ENCODE data around the gene HMGCL.
"Not testable (repeated sequence)": the region's sequence is repeated elsewhere in the genome, so short reads cannot be mapped to it uniquely, and the experiment has no call there.

Gene HMGCL

GRCh38 chr1:23851406-23851805 lies 26.2 kb upstream of the HMGCL start:
- not testable (repeated sequence) for H3K36me3 ChIP-seq (ENCODE audit: insufficient read depth, low read length); H3K4me1 ChIP-seq (ENCODE audit: insufficient read depth, low read length); H3K4me3 ChIP-seq (ENCODE audit: low read length); H3K9me3 ChIP-seq (ENCODE audit: insufficient read depth, low read depth, low read length); H3K27ac ChIP-seq (ENCODE audit: low read depth, low read length); H3K27me3 ChIP-seq (ENCODE audit: insufficient read depth, low read length); H3K9ac ChIP-seq (ENCODE audit: low read depth, low read length)

GRCh38 chr1:23848673-23849616 lies 23.7 kb upstream of the HMGCL start:
- no peaks in the 10 kb centered on the region for H3K4me1 ChIP-seq (ENCODE audit: insufficient read depth, low read length)

GRCh38 chr1:23847482-23848095 lies 22.4 kb upstream of the HMGCL start:
- H3K4me3 ChIP-seq (ENCODE audit: low read length); H3K36me3 ChIP-seq (ENCODE audit: insufficient read depth, low read length); H3K4me1 ChIP-seq (ENCODE audit: insufficient read depth, low read length); H3K27ac ChIP-seq (ENCODE audit: low read depth, low read length); H3K9me3 ChIP-seq (ENCODE audit: insufficient read depth, low read depth, low read length); H3K9ac ChIP-seq (ENCODE audit: low read depth, low read length); H3K27me3 ChIP-seq (ENCODE audit: insufficient read depth, low read length): not testable (repeated sequence)
- 94% methylated on average over 2 of the region's 2 CpGs for WGBS

More at GRCh38 chr1:23848673-23849616, 23.7 kb upstream of the HMGCL start:
- H3K36me3 ChIP-seq (ENCODE audit: insufficient read depth, low read length), result no peaks in the 10 kb centered on the region
- no peak overlapping the region for H3K9ac ChIP-seq (ENCODE audit: low read depth, low read length)
- H3K4me3 ChIP-seq (ENCODE audit: low read length), result no peak overlapping the region
- 89% methylated on average over 11 of the region's 12 CpGs for WGBS
- no peaks in the 10 kb centered on the region for H3K27me3 ChIP-seq (ENCODE audit: insufficient read depth, low read length)
- 0 out of 2 replicates have a peak, but pooled peaks cover 5% of the 10 kb centered on the region for H3K9me3 ChIP-seq (ENCODE audit: insufficient read depth, low read depth, low read length)
- no peak overlapping the region for H3K27ac ChIP-seq (ENCODE audit: low read depth, low read length)

- 100% methylated on average over 2 of the region's 2 CpGs for WGBS
- H3K27ac ChIP-seq (ENCODE audit: low read depth, low read length), result no peak overlapping the region
- peaks cover 3% of the 10 kb centered on the region; the same call in 1 of the 2 replicates for H3K27me3 ChIP-seq (ENCODE audit: insufficient read depth, low read length)
- no peak overlapping the region for H3K9ac ChIP-seq (ENCODE audit: low read depth, low read length)
- no peaks in the 10 kb centered on the region for H3K4me1 ChIP-seq (ENCODE audit: insufficient read depth, low read length)
- 0 out of 2 replicates have a peak, but pooled peaks cover 4% of the 10 kb centered on the region for H3K9me3 ChIP-seq (ENCODE audit: insufficient read depth, low read depth, low read length)
- H3K36me3 ChIP-seq (ENCODE audit: insufficient read depth, low read length), result no peaks in the 10 kb centered on the region
- H3K4me3 ChIP-seq (ENCODE audit: low read length), result no peak overlapping the region
These were observed 19.9 kb upstream of the HMGCL start for GRCh38 chr1:23845163-23845562.

GRCh38 chr1:23843644-23844043 lies 18.4 kb upstream of the HMGCL start:
- H3K4me1 ChIP-seq (ENCODE audit: insufficient read depth, low read length), result no peaks in the 10 kb centered on the region
- 83% methylated on average over 5 of the region's 5 CpGs for WGBS
- H3K9ac ChIP-seq (ENCODE audit: low read depth, low read length), result no peak overlapping the region
- no peak overlapping the region for H3K27ac ChIP-seq (ENCODE audit: low read depth, low read length)
- 0 out of 2 replicates have a peak, but pooled peaks cover 4% of the 10 kb centered on the region for H3K9me3 ChIP-seq (ENCODE audit: insufficient read depth, low read depth, low read length)
- H3K4me3 ChIP-seq (ENCODE audit: low read length), result no peak overlapping the region
- H3K36me3 ChIP-seq (ENCODE audit: insufficient read depth, low read length), result no peaks in the 10 kb centered on the region
- peaks cover 6% of the 10 kb centered on the region; the same call in 1 of the 2 replicates for H3K27me3 ChIP-seq (ENCODE audit: insufficient read depth, low read length)

- Histone ChIP-seq H3K27ac (ENCODE audit: low read depth, low read length) (no peak overlapping the region), H3K36me3 (ENCODE audit: insufficient read depth, low read length) (no peaks in the 10 kb centered on the region), H3K4me3 (ENCODE audit: low read length) (peak overlapping the region; percentile 56), H3K27me3 (ENCODE audit: insufficient read depth, low read length) (peaks cover 25% of the 10 kb centered on the region), H3K4me1 (ENCODE audit: insufficient read depth, low read length) (no peaks in the 10 kb centered on the region), H3K9me3 (ENCODE audit: insufficient read depth, low read depth, low read length) (no peaks in the 10 kb centered on the region), H3K9ac (ENCODE audit: low read depth, low read length) (no peak overlapping the region)
- WGBS, result 3% methylated on average over 10 of the region's 21 CpGs
These were observed 13.2 kb upstream of the HMGCL start for GRCh38 chr1:23838401-23838866.

- peak overlapping the region; percentile 56 for H3K4me3 ChIP-seq (ENCODE audit: low read length)
- no peak overlapping the region for H3K9ac ChIP-seq (ENCODE audit: low read depth, low read length)
- no peaks in the 10 kb centered on the region for H3K9me3 ChIP-seq (ENCODE audit: insufficient read depth, low read depth, low read length)
- 18% methylated on average over 13 of the region's 13 CpGs for WGBS
- no peak overlapping the region for H3K27ac ChIP-seq (ENCODE audit: low read depth, low read length)
- H3K36me3 ChIP-seq (ENCODE audit: insufficient read depth, low read length), result no peaks in the 10 kb centered on the region
- no peaks in the 10 kb centered on the region for H3K4me1 ChIP-seq (ENCODE audit: insufficient read depth, low read length)
- H3K27me3 ChIP-seq (ENCODE audit: insufficient read depth, low read length), result peaks cover 25% of the 10 kb centered on the region
These were observed 12.7 kb upstream of the HMGCL start for GRCh38 chr1:23837908-23838307.

GRCh38 chr1:23836037-23836436 lies 10.8 kb upstream of the HMGCL start:
- Histone ChIP-seq H3K4me3 (ENCODE audit: low read length) (no peak overlapping the region), H3K27ac (ENCODE audit: low read depth, low read length) (no peak overlapping the region), H3K4me1 (ENCODE audit: insufficient read depth, low read length) (no peaks in the 10 kb centered on the region), H3K9me3 (ENCODE audit: insufficient read depth, low read depth, low read length) (no peaks in the 10 kb centered on the region), H3K27me3 (ENCODE audit: insufficient read depth, low read length) (peaks cover 21% of the 10 kb centered on the region), H3K9ac (ENCODE audit: low read depth, low read length) (no peak overlapping the region), H3K36me3 (ENCODE audit: insufficient read depth, low read length) (no peaks in the 10 kb centered on the region)
- WGBS, result 88% methylated on average over 3 of the region's 3 CpGs

GRCh38 chr1:23834156-23834555 lies 8.9 kb upstream of the HMGCL start:
- not testable (repeated sequence) for H3K27ac ChIP-seq (ENCODE audit: low read depth, low read length); H3K36me3 ChIP-seq (ENCODE audit: insufficient read depth, low read length); H3K4me1 ChIP-seq (ENCODE audit: insufficient read depth, low read length); H3K9ac ChIP-seq (ENCODE audit: low read depth, low read length); H3K9me3 ChIP-seq (ENCODE audit: insufficient read depth, low read depth, low read length); H3K4me3 ChIP-seq (ENCODE audit: low read length)
- peaks cover 21% of the 10 kb centered on the region for H3K27me3 ChIP-seq (ENCODE audit: insufficient read depth, low read length)
- WGBS, result 91% methylated on average over 6 of the region's 6 CpGs

- Histone ChIP-seq H3K9me3 (ENCODE audit: insufficient read depth, low read depth, low read length) (no peaks in the 10 kb centered on the region), H3K4me1 (ENCODE audit: insufficient read depth, low read length) (no peaks in the 10 kb centered on the region), H3K36me3 (ENCODE audit: insufficient read depth, low read length) (no peaks in the 10 kb centered on the region), H3K27me3 (ENCODE audit: insufficient read depth, low read length) (no peaks in the 10 kb centered on the region), H3K9ac (ENCODE audit: low read depth, low read length) (no peak overlapping the region), H3K4me3 (ENCODE audit: low read length) (no peak overlapping the region), H3K27ac (ENCODE audit: low read depth, low read length) (no peak overlapping the region)
- WGBS, result 88% methylated on average over 1 of the region's 1 CpG
These were observed 2.5 kb upstream of the HMGCL start for GRCh38 chr1:23827717-23828116.

GRCh38 chr1:23826590-23826989 lies 1.4 kb upstream of the HMGCL start:
- H3K27me3 ChIP-seq (ENCODE audit: insufficient read depth, low read length); H3K9me3 ChIP-seq (ENCODE audit: insufficient read depth, low read depth, low read length); H3K9ac ChIP-seq (ENCODE audit: low read depth, low read length); H3K4me1 ChIP-seq (ENCODE audit: insufficient read depth, low read length); H3K4me3 ChIP-seq (ENCODE audit: low read length); H3K36me3 ChIP-seq (ENCODE audit: insufficient read depth, low read length); H3K27ac ChIP-seq (ENCODE audit: low read depth, low read length): not testable (repeated sequence)
- 98% methylated on average over 13 of the region's 13 CpGs for WGBS
